K562 (cell line): ENCODE data around the gene HPS4. TPM values are rescaled to one million over a fixed set of nuclear protein-coding genes. Genes with fewer than 3 reads are reported as not detected.
A peak's percentile ranks its signal among the peaks of the same experiment; 100 is the strongest.

ENCODE experiments used
- CAMTA2 ChIP-seq: fragments of 250-450 bp; sonication (Bioruptor Pico); conservative IDR thresholded peaks from 2 replicates; pipeline ENCODE4 v1.5.1; 2022
- EGR1 ChIP-seq: fragments of 450-650 bp; conservative IDR thresholded peaks from 2 replicates; pipeline ENCODE4 v1.6.1; 2017; ENCODE audit warnings: mild to moderate bottlenecking
- FOXA3 ChIP-seq, 2 experiments: fragments of 450-650 bp in 1 of 2; sonication (generic) in 1 of 2; formaldehyde crosslinking; IDR thresholded peaks in 1 of 2; conservative IDR thresholded peaks in 1 of 2; 2 replicates each; pipeline versions ENCODE4 v1.4.0 to v1.8.0; 2020 to 2022; ENCODE audit warnings: mild to moderate bottlenecking in 2 of 2, missing genetic modification reagents in 1 of 2
- GABPB2 ChIP-seq: fragments of 250-450 bp; sonication (Bioruptor Pico); conservative IDR thresholded peaks from 2 replicates; pipeline ENCODE4 v1.5.1; 2021; ENCODE audit warnings: mild to moderate bottlenecking
- HDAC2 ChIP-seq: fragments of 450-650 bp; IDR thresholded peaks from 2 replicates; pipeline ENCODE4 v1.6.1; 2016; ENCODE audit warnings: mild to moderate bottlenecking
- MAFG ChIP-seq: fragments of 450-650 bp; conservative IDR thresholded peaks from 2 replicates; pipeline ENCODE4 v1.6.1; 2016; ENCODE audit warnings: missing genetic modification characterization, missing compliant biosample characterization
- MYC ChIP-seq, 2 experiments: fragments of 250-450 bp in 1 of 2; sonication (Bioruptor Pico) in 1 of 2; IDR thresholded peaks; 2 replicates each; pipeline versions ENCODE4 v1.5.1 to v1.6.1; 2012 to 2021; ENCODE audit warnings: low read depth in 2 of 2, borderline replicate concordance in 1 of 2, improper control_type of control experiment in 1 of 2, low read length in 1 of 2, mild to moderate bottlenecking in 1 of 2, moderate library complexity in 1 of 2
- NCOA2 ChIP-seq, 2 experiments: fragments of 450-650 bp; IDR thresholded peaks; 2 replicates each; pipeline ENCODE4 v1.6.1; 2018; ENCODE audit warnings: mild to moderate bottlenecking in 2 of 2, moderate library complexity in 1 of 2; ENCODE audit not compliant: partially characterized antibody in 2 of 2
- NEUROD1 ChIP-seq: fragments of 150-350 bp; IDR thresholded peaks from 2 replicates; pipeline ENCODE4 v1.6.1; 2014; ENCODE audit warnings: borderline replicate concordance, low read length, low read depth; ENCODE audit not compliant: partially characterized antibody
- RB1 ChIP-seq: fragments of 450-650 bp; IDR thresholded peaks from 2 replicates; pipeline ENCODE4 v1.6.1; 2017; ENCODE audit warnings: low read depth, mild to moderate bottlenecking
- RBFOX2 ChIP-seq: fragments of 200-400 bp; formaldehyde crosslinking; IDR thresholded peaks from 2 replicates; pipeline ENCODE4 v1.6.1; 2017; ENCODE audit warnings: low read depth, mild to moderate bottlenecking, low read length, moderate library complexity
- RBM14 ChIP-seq: fragments of 200-400 bp; formaldehyde crosslinking; IDR thresholded peaks from 2 replicates; pipeline ENCODE4 v1.6.1; 2018; ENCODE audit warnings: low read depth, mild to moderate bottlenecking, low read length, moderate library complexity, borderline replicate concordance; ENCODE audit not compliant: insufficient read depth
- SMAD1 ChIP-seq: fragments of 150-350 bp; IDR thresholded peaks from 2 replicates; pipeline ENCODE4 v1.6.1; 2014; ENCODE audit warnings: low read length, low read depth; ENCODE audit not compliant: partially characterized antibody
- SOX6 ChIP-seq: fragments of 450-650 bp; IDR thresholded peaks from 2 replicates; pipeline ENCODE4 v1.6.1; 2014; ENCODE audit warnings: mild to moderate bottlenecking
- TGIF2 ChIP-seq: sonication (generic); formaldehyde crosslinking; IDR thresholded peaks from 2 replicates; pipeline ENCODE4 v1.8.1; 2022; ENCODE audit warnings: mild to moderate bottlenecking, missing genetic modification reagents, moderate library complexity
- YY1 ChIP-seq, 3 experiments: IDR thresholded peaks; 2 replicates each; pipeline ENCODE4 v1.6.1; 2011; ENCODE audit warnings: low read length in 2 of 3, mild to moderate bottlenecking in 2 of 3, moderate library complexity in 2 of 3, borderline replicate concordance in 1 of 3, control low read depth in 1 of 3, low read depth in 1 of 3; ENCODE audit not compliant: insufficient read depth in 3 of 3, insufficient replicate concordance in 2 of 3, control insufficient read depth in 1 of 3, insufficient read length in 1 of 3; ENCODE audit errors: extremely low read depth in 1 of 3
- ZBTB1 ChIP-seq: sonication (generic); formaldehyde crosslinking; IDR thresholded peaks from 2 replicates; pipeline ENCODE4 v1.8.1; 2023; ENCODE audit warnings: missing genetic modification reagents, low read depth, mild to moderate bottlenecking, borderline replicate concordance
- ZFP1 ChIP-seq: fragments of 450-650 bp; formaldehyde crosslinking; IDR thresholded peaks from 2 replicates; pipeline ENCODE4 v1.4.0; 2020; ENCODE audit warnings: mild to moderate bottlenecking, mixed read lengths
- ZKSCAN8 ChIP-seq: fragments of 200-800 bp; sonication (Bioruptor generic); IDR thresholded peaks from 2 replicates; pipeline ENCODE4 v1.6.1; 2016; ENCODE audit warnings: missing genetic modification characterization, missing compliant biosample characterization
- ZNF224 ChIP-seq: sonication (generic); formaldehyde crosslinking; IDR thresholded peaks from 2 replicates; pipeline ENCODE4 v1.8.0; 2022; ENCODE audit warnings: mild to moderate bottlenecking, missing genetic modification reagents
- ZNF445 ChIP-seq: fragments of 250-450 bp; sonication (Bioruptor Pico); IDR thresholded peaks from 2 replicates; pipeline ENCODE4 v1.4.0; 2020; ENCODE audit warnings: low read depth, mild to moderate bottlenecking, moderate library complexity
- polyA plus RNA-seq, 8 experiments: library from polyadenylated mRNA; depleted of rRNA in 4 of 8; stranded (reverse) in 5 of 8; unstranded in 3 of 8; fragments of >200 nt; fragmentation: Nextera tagmentation in 2 of 8; fragmentation: Illumina TruSeq in 1 of 8; extraction: Ambion mirVana in 2 of 8; extraction: Trizol in 1 of 8; gene quantifications; 2 replicates each; pipeline versions ENCODE4 v1.2.1 to v1.2.3, GENCODE V29; 2011 to 2014; ENCODE audit warnings: inconsistent platforms in 1 of 8, missing spikeins in 1 of 8
- total RNA-seq, 7 experiments: library from RNA; depleted of rRNA in 6 of 7; stranded (reverse); fragments of >200 nt in 6 of 7; fragmentation: Illumina TruSeq in 2 of 7; extraction: Trizol in 2 of 7; gene quantifications; 2 replicates each; pipeline versions ENCODE4 v1.2.1 to v1.2.3, GENCODE V29; 2011 to 2021; ENCODE audit warnings: low replicate concordance in 1 of 7
- TF ChIP-seq, protein P1 (sequence below): fragments of 450-650 bp; IDR thresholded peaks from 2 replicates; pipeline ENCODE4 v1.6.1; 2017; ENCODE audit warnings: antibody characterized with exemption, mild to moderate bottlenecking
- TF ChIP-seq, protein P2 (sequence below): fragments of 250-450 bp; sonication (Bioruptor Pico); IDR thresholded peaks from 2 replicates; pipeline ENCODE4 v1.8.0; 2021; ENCODE audit warnings: borderline replicate concordance, mild to moderate bottlenecking, moderate library complexity; ENCODE audit not compliant: poor library complexity, severe bottlenecking

HPS4 gene
- total and polyA plus RNA-seq, 9 of the 15 experiments (the other 6 are each of a cell fraction or from before 2014, with no cell fraction given) = 12.8 to 29.2 (median 25.3) TPM

DNA sequence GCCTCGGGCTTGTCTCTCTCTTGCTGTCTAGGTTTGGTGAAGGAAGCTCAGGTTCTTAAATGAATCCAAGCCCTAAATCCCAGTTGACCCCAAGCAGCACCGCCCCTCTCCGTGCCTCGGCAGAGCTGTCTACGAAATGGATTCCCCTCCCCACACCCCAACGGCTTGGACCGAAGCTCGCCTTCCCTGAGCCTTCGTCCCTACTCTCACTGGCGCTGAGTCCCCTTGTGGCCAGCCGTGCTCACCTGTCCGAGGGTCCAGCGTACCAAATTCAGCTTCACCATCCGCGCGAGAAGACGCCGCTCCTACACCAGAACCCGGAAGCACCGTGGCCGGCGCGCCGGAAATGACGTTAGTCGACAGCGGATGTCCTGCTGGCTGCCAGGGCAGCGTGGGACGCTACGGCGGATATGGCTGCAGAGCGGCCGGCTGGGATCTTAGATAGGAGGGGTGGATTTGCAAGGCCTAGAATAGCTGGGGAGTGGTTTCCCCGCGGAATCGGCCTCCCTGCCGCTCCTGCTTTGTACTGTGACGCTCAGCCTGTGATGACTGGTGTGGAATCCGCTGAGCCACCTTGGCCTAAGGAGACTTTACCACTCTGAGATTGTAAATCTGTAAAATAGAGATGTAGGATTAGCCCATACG, 28.7 kb upstream of the HPS4 start, which contains the start of gene TFIP11 (continued):
- no peak for TF ChIP-seq ZBTB1 (CRISPR knock-in tag)
- TF ChIP-seq, protein P1, sequence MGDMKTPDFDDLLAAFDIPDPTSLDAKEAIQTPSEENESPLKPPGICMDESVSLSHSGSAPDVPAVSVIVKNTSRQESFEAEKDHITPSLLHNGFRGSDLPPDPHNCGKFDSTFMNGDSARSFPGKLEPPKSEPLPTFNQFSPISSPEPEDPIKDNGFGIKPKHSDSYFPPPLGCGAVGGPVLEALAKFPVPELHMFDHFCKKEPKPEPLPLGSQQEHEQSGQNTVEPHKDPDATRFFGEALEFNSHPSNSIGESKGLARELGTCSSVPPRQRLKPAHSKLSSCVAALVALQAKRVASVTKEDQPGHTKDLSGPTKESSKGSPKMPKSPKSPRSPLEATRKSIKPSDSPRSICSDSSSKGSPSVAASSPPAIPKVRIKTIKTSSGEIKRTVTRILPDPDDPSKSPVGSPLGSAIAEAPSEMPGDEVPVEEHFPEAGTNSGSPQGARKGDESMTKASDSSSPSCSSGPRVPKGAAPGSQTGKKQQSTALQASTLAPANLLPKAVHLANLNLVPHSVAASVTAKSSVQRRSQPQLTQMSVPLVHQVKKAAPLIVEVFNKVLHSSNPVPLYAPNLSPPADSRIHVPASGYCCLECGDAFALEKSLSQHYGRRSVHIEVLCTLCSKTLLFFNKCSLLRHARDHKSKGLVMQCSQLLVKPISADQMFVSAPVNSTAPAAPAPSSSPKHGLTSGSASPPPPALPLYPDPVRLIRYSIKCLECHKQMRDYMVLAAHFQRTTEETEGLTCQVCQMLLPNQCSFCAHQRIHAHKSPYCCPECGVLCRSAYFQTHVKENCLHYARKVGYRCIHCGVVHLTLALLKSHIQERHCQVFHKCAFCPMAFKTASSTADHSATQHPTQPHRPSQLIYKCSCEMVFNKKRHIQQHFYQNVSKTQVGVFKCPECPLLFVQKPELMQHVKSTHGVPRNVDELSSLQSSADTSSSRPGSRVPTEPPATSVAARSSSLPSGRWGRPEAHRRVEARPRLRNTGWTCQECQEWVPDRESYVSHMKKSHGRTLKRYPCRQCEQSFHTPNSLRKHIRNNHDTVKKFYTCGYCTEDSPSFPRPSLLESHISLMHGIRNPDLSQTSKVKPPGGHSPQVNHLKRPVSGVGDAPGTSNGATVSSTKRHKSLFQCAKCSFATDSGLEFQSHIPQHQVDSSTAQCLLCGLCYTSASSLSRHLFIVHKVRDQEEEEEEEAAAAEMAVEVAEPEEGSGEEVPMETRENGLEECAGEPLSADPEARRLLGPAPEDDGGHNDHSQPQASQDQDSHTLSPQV = no peak
- TF ChIP-seq SOX6 = peak; percentile 35; the same call in 1 of the 2 replicates
- no peak for TF ChIP-seq CAMTA2
- TF ChIP-seq RBM14 = no peak
- TF ChIP-seq ZKSCAN8 (CRISPR knock-in tag) = no peak
- TF ChIP-seq GABPB2 (CRISPR knock-in tag) = no peak
- TF ChIP-seq TGIF2 (CRISPR knock-in tag) = no peak
- 0 out of 2 replicates have a peak, but pooled peaks have one; percentile 19 for TF ChIP-seq EGR1
- TF ChIP-seq HDAC2 = peak; percentile 81; the same call in 1 of the 2 replicates
- TF ChIP-seq MYC (IDR thresholded peaks at IDR 0.05; ENCODE audit: low read depth, low read length) = peak; percentile 87
- no peak for TF ChIP-seq MYC (CRISPR knock-in tag; IDR thresholded peaks at IDR 0.05; ENCODE audit: borderline replicate concordance, low read depth)
- TF ChIP-seq NEUROD1 = peak; percentile 19
- no peak for TF ChIP-seq MAFG (tag)
- no peak for TF ChIP-seq FOXA3 (CRISPR knock-in tag; conservative IDR thresholded peaks at IDR 0.05 in 1 of 2, IDR thresholded peaks at IDR 0.05 in 1 of 2)
- no peak for TF ChIP-seq ZFP1 (CRISPR knock-in tag)
- TF ChIP-seq ZNF445 = no peak
- TF ChIP-seq ZNF224 = no peak
- TF ChIP-seq, protein P2, sequence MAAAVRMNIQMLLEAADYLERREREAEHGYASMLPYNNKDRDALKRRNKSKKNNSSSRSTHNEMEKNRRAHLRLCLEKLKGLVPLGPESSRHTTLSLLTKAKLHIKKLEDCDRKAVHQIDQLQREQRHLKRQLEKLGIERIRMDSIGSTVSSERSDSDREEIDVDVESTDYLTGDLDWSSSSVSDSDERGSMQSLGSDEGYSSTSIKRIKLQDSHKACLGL (CRISPR knock-in tag) = no peak
- no peak for TF ChIP-seq SMAD1
- peak; percentile 86 for TF ChIP-seq RBFOX2
- TF ChIP-seq YY1 (IDR thresholded peaks at IDR 0.05; ENCODE audit: borderline replicate concordance in 1 of 3, control insufficient read depth in 1 of 3, extremely low read depth in 1 of 3, insufficient read depth in 3 of 3, insufficient read length in 1 of 3, insufficient replicate concordance in 2 of 3, low read depth in 1 of 3, low read length in 2 of 3) = peak in 2 of 3 experiments; percentile 69 to 88
- TF ChIP-seq RB1 = peak; percentile 30; the same call in 1 of the 2 replicates
- no peak for TF ChIP-seq NCOA2 (IDR thresholded peaks at IDR 0.05; ENCODE audit: partially characterized antibody in 2 of 2)
